ENCODE data around the gene ZC3H4.

The ZC3H4 gene

GRCh38 chr19:47047272-47047762 lies 66.3 kb downstream of the ZC3H4 start:
- TF ChIP-seq, protein P1, sequence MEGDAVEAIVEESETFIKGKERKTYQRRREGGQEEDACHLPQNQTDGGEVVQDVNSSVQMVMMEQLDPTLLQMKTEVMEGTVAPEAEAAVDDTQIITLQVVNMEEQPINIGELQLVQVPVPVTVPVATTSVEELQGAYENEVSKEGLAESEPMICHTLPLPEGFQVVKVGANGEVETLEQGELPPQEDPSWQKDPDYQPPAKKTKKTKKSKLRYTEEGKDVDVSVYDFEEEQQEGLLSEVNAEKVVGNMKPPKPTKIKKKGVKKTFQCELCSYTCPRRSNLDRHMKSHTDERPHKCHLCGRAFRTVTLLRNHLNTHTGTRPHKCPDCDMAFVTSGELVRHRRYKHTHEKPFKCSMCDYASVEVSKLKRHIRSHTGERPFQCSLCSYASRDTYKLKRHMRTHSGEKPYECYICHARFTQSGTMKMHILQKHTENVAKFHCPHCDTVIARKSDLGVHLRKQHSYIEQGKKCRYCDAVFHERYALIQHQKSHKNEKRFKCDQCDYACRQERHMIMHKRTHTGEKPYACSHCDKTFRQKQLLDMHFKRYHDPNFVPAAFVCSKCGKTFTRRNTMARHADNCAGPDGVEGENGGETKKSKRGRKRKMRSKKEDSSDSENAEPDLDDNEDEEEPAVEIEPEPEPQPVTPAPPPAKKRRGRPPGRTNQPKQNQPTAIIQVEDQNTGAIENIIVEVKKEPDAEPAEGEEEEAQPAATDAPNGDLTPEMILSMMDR (IDR thresholded peaks at IDR 0.05; ENCODE audit: insufficient read depth, missing control alignments): no peak
- DNase-seq (ENCODE audit: insufficient read length, low spot score) (no peak), FAIRE-seq (no peak)

- TF ChIP-seq, protein P1 (IDR thresholded peaks at IDR 0.05; ENCODE audit: insufficient read depth, missing control alignments): no peak
- DNase-seq (ENCODE audit: insufficient read length, low spot score): no peak
- FAIRE-seq: no peak
Observed at GRCh38 chr19:47045867-47046470, 67.6 kb downstream of the ZC3H4 start.

DNA sequence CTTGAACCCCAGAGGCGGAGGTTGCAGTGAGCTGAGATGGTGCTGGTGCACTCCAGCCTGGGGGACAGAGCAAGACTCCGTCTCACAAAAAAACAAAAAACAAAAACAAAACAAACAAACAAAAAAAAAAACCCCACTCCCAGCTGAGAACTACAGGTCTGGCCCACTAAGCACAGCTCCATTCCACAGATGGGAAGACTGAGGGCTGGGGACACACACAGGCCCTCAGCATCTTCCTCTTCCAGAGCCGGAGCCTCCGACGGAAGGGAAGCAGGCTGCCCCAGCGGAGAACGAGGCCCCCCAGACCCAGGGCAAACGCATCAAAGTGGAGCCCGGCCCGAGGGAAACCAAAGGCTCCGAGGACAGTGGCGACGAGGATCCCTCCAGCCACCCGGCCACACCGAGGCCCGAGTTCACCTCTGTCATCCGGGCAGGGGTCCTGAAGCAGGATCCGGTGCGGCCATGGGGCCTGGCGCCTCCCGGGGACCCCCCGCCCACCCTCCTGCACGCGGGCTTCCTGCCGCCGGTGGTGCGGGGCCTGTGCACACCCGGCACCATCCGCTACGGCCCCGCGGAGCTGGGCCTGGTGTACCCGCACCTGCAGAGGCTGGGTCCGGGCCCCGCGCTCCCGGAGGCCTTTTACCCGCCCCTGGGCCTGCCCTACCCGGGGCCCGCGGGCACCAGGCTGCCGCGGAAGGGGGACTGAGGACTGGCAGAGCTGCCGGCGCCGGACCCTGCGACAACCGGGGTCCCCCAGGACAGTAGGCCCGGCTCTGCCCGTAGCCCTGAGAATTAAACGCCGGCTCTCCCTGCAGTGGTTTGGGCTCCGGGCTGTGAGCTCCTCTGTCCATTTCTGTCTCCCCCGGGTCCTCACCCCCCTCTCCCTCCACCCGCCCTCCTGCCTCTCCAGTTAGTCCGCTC lies 68.4 kb downstream of the ZC3H4 start:
- TF ChIP-seq, protein P1 (IDR thresholded peaks at IDR 0.05; ENCODE audit: insufficient read depth, missing control alignments): no peak
- no peak for DNase-seq (ENCODE audit: insufficient read length, low spot score)
- FAIRE-seq: no peak

- FAIRE-seq (no peak), DNase-seq (ENCODE audit: insufficient read length, low spot score) (no peak)
- TF ChIP-seq, protein P1 (IDR thresholded peaks at IDR 0.05; ENCODE audit: insufficient read depth, missing control alignments): no peak
Observed at GRCh38 chr19:47040869-47041268, 72.7 kb downstream of the ZC3H4 start.

DNA sequence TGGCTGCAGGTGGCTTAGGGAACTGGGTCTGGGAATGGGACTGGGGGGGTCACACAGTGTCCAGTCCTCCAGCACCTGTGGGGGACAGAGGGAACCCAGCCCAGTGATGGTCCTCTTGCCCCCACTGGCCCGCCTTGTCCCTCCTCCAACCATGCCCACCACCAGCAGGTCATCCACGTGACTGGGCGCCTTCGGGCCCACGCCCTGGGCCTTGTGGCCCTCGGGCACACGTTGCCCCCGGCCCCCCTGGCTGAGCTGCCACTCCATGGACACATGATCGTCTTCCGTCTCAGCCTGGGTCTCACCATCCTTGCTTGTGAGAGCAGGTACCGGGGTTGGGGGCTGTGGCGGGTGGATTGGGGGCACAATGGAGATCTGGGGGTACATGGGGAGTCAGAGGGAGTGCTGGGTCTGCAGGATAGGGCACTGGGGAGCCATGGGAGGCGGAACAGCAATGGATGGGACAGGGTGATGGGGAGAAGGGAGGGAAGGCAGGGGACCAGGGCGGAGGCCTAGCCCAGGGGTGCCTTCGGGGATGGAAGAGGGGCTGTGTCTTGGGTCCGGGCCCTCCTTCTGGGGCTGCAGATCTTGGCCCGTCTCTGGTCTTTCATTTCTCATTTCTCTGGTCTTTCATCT lies 74.2 kb downstream of the ZC3H4 start:
- TF ChIP-seq, protein P1 (IDR thresholded peaks at IDR 0.05; ENCODE audit: insufficient read depth, missing control alignments): no peak
- DNase-seq (ENCODE audit: insufficient read length, low spot score): no peak
- no peak for FAIRE-seq

DNA sequence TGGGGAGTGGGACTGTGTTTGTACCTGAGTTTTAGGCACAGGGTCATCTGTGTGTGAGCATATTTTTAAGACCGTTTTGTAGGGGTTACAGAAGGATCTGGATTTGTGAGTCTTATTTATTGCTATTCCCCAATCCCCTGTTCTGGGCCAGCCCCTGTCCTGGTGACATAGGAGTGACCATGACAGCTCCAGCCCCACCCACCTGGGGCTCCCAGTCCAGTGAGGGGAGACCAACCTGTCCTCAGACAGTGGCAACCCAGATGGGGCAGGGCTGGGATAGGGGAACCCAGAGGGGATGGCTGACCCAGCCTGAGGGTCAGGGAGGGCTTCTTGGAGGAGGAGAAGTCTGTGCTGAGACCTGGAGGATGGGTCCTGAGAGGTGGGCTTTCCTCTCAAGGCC lies 75.8 kb downstream of the ZC3H4 start:
- DNase-seq (ENCODE audit: insufficient read length, low spot score) (no peak), FAIRE-seq (no peak)
- TF ChIP-seq, protein P1 (IDR thresholded peaks at IDR 0.05; ENCODE audit: insufficient read depth, missing control alignments): no peak
